Right lobe of liver (tissue), 4 donors: ENCODE data around the gene SLC9A3.

ENCODE experiments used
- POLR2A ChIP-seq: fragments of 450-650 bp; IDR thresholded peaks from one replicate; pipeline ENCODE4 v1.6.1; 2017; ENCODE audit warnings: antibody characterized with exemption, mild to moderate bottlenecking
- TF ChIP-seq, protein P1 (sequence below), 4 donors: fragments of 200-600 bp in 3 of 4; fragments of 450-650 bp in 1 of 4; IDR thresholded peaks; one replicate each; pipeline versions ENCODE4 v1.5.1 to v1.8.0; 2016 to 2022; ENCODE audit warnings: antibody characterized with exemption in 4 of 4, mild to moderate bottlenecking in 2 of 4
- donor health status: DM: no; HTN: no; CAD: no.
- donor health status: DM: no; HTN: no; CAD: no.
- donor health status: DM: no; HTN: yes; CAD: no.

DNA sequence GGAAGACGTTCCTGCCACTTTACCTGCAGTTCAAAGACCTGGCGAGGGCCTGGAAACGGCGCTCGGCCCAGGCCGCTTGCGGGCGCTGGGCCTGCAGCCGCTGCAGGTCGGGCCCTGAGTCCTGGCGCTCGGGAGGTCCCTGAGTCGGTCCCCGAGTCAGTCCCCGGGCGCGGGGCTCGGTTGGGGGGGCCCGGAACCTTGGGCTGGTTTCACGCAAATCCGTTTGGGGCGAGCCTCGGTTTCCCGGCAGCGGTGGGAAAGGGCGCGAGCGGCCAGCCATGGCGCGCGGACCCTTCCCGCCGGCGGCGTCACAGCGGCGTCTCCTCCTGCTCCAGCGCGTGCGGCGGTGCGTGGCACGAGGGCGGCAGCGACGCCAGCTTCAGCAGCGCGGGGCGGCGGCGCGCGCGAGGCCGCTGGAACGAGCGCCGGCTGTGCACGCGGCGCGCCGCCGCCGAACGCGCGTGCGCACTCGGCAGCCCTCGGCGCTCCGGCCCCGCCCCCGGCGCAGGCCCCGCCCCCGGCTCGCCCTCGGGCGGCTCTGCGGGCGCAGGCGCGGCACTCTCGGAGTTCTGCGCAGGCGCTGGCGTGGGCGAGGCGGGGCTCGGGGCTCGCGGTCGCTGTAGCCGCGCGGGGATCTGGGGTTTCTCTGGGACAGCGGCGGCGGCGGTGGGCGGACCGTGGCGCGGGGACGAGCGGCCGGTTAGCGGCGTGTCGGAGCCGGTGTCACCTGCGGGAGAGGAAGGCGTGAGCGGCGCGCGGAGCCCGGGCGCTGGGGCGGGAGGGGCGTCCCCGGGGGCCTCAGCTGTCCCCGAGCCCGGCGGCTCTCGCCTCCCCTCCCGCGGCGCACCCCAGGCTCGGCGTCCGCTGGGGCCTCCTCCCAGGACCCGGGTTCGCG, 51.3 kb downstream of the SLC9A3 start:
- TF ChIP-seq, protein P1, sequence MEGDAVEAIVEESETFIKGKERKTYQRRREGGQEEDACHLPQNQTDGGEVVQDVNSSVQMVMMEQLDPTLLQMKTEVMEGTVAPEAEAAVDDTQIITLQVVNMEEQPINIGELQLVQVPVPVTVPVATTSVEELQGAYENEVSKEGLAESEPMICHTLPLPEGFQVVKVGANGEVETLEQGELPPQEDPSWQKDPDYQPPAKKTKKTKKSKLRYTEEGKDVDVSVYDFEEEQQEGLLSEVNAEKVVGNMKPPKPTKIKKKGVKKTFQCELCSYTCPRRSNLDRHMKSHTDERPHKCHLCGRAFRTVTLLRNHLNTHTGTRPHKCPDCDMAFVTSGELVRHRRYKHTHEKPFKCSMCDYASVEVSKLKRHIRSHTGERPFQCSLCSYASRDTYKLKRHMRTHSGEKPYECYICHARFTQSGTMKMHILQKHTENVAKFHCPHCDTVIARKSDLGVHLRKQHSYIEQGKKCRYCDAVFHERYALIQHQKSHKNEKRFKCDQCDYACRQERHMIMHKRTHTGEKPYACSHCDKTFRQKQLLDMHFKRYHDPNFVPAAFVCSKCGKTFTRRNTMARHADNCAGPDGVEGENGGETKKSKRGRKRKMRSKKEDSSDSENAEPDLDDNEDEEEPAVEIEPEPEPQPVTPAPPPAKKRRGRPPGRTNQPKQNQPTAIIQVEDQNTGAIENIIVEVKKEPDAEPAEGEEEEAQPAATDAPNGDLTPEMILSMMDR (IDR thresholded peaks at IDR 0.05): no peak
- peak; percentile 52 for TF ChIP-seq POLR2A
